ENCODE measurements around the gene ZNHIT1. TPM values are rescaled to one million over a fixed set of nuclear protein-coding genes. Genes with fewer than 3 reads are reported as not detected.

Gene ZNHIT1
- total RNA-seq, 1 experiment from 2014 or later = 69.7 TPM

GRCh38 chr7:101232141-101232850 lies 14.3 kb downstream of the ZNHIT1 start:
- in situ Hi-C loops (cut with HindIII; ENCODE audit: low pct_unique_long_range_greater_than_20kb, low sequenced_read_pairs) = no loop called here
- POLR2A ChIA-PET = no interaction called here
- H3K9me3 ChIP-seq (ENCODE audit: control insufficient read depth, insufficient read depth, low read depth, low read length) = no peaks in the 10 kb centered on the region
- peak overlapping the region; percentile 42 to 55 for H3K4me3 ChIP-seq (ENCODE audit: low read depth in 2 of 2, low read length in 2 of 2)
- TF ChIP-seq REST (IDR thresholded peaks at IDR 0.05; ENCODE audit: insufficient read depth in 1 of 2, low read depth in 2 of 2, low read length in 1 of 2) (no peak), TCF7L2 (IDR thresholded peaks at IDR 0.05; ENCODE audit: low read depth, low read length) (no peak), CTCF (IDR thresholded peaks at IDR 0.05) (no peak), SIN3A (IDR thresholded peaks at IDR 0.05; ENCODE audit: borderline replicate concordance, insufficient read depth, low read depth, low read length) (no peak), POLR2AphosphoS5 (IDR thresholded peaks at IDR 0.05; ENCODE audit: low read depth, low read length) (no peak)
- no peaks in the 10 kb centered on the region for H3K36me3 ChIP-seq (ENCODE audit: control insufficient read depth, insufficient read depth, low read length)
- intact Hi-C loops (cut with micrococcal nuclease; ENCODE audit: unreplicated experiment) = no loop called here
- CTCF ChIA-PET = interaction anchor here (0.9 kb wide), 1 partner anchor 51 kb away, joined by 3 read pairs; no protein-coding TSS in a partner anchor
- no peaks in the 10 kb centered on the region for H3K27me3 ChIP-seq (ENCODE audit: control insufficient read depth, insufficient read depth, low read length)
- BruUV-seq (replicated peaks) = no TSS peak
- H3K4me1 ChIP-seq (ENCODE audit: control insufficient read depth, insufficient read depth, low read length) = peaks cover 6% of the 10 kb centered on the region; the same call in 1 of the 2 replicates
- peak overlapping the region; percentile 49 for H3K27ac ChIP-seq (ENCODE audit: low read length)
- ATAC-seq (peak; percentile 75), DNase-seq (ENCODE audit: low read depth, low spot score) (no peak)

- Histone ChIP-seq H3K4me3 (ENCODE audit: low read depth in 2 of 2, low read length in 2 of 2) (no peak overlapping the region), H3K36me3 (ENCODE audit: control insufficient read depth, insufficient read depth, low read length) (no peaks in the 10 kb centered on the region), H3K27ac (ENCODE audit: low read length) (no peak overlapping the region), H3K27me3 (ENCODE audit: control insufficient read depth, insufficient read depth, low read length) (no peaks in the 10 kb centered on the region), H3K9me3 (ENCODE audit: control insufficient read depth, insufficient read depth, low read depth, low read length) (no peaks in the 10 kb centered on the region), H3K4me1 (ENCODE audit: control insufficient read depth, insufficient read depth, low read length) (peaks cover 6% of the 10 kb centered on the region; the same call in 1 of the 2 replicates)
- no TSS peak for BruUV-seq (replicated peaks)
- in situ Hi-C loops (cut with HindIII; ENCODE audit: low pct_unique_long_range_greater_than_20kb, low sequenced_read_pairs) = no loop called here
- no peak for ATAC-seq
- intact Hi-C loops (cut with micrococcal nuclease; ENCODE audit: unreplicated experiment) = no loop called here
- DNase-seq (ENCODE audit: low read depth, low spot score) = no peak
- TF ChIP-seq TCF7L2 (IDR thresholded peaks at IDR 0.05; ENCODE audit: low read depth, low read length) (no peak), REST (IDR thresholded peaks at IDR 0.05; ENCODE audit: insufficient read depth in 1 of 2, low read depth in 2 of 2, low read length in 1 of 2) (no peak), SIN3A (IDR thresholded peaks at IDR 0.05; ENCODE audit: borderline replicate concordance, insufficient read depth, low read depth, low read length) (no peak), CTCF (IDR thresholded peaks at IDR 0.05) (no peak), POLR2AphosphoS5 (IDR thresholded peaks at IDR 0.05; ENCODE audit: low read depth, low read length) (no peak)
- CTCF ChIA-PET = no interaction called here
- POLR2A ChIA-PET = no interaction called here
These were observed 16.1 kb downstream of the ZNHIT1 start for GRCh38 chr7:101233907-101234547.
